Measurements from ENCODE around the gene IL17RE.

The IL17RE gene

GRCh38 chr3:9879830-9880549, 22.7 kb upstream of the IL17RE start, which contains the start of gene CIDEC:
Gene CIDEC (minus strand): TSS chr3:9880253. CDS start chr3:9878486, 1,767 bp downstream.
- DNase-seq (ENCODE audit: insufficient read length, low spot score) (no peak), FAIRE-seq (no peak)
- TF ChIP-seq PAX5 (IDR thresholded peaks at IDR 0.05; ENCODE audit: insufficient read depth, low read length, severe bottlenecking) (no peak), POU2F2 (IDR thresholded peaks at IDR 0.05; ENCODE audit: low read depth, low read length) (no peak), TAF1 (IDR thresholded peaks at IDR 0.05; ENCODE audit: low read depth, low read length) (no peak), POLR2AphosphoS5 (IDR thresholded peaks at IDR 0.05; ENCODE audit: low read depth, low read length) (no peak), SPI1 (IDR thresholded peaks at IDR 0.05; ENCODE audit: low read depth, low read length) (no peak)

- FAIRE-seq (no peak), DNase-seq (ENCODE audit: insufficient read length, low spot score) (no peak)
- TF ChIP-seq PAX5 (IDR thresholded peaks at IDR 0.05; ENCODE audit: insufficient read depth, low read length, severe bottlenecking) (no peak), POLR2A (IDR thresholded peaks at IDR 0.05; ENCODE audit: low read depth, low read length) (no peak), POLR2AphosphoS5 (IDR thresholded peaks at IDR 0.05; ENCODE audit: low read depth, low read length) (no peak), SPI1 (IDR thresholded peaks at IDR 0.05; ENCODE audit: low read depth, low read length) (no peak), POU2F2 (IDR thresholded peaks at IDR 0.05; ENCODE audit: low read depth, low read length) (no peak), TAF1 (IDR thresholded peaks at IDR 0.05; ENCODE audit: low read depth, low read length) (no peak)
These were observed 21.2 kb upstream of the IL17RE start for GRCh38 chr3:9881441-9881840.

GRCh38 chr3:9883706-9884554, 18.7 kb upstream of the IL17RE start:
- DNase-seq (ENCODE audit: insufficient read length, low spot score) = no peak
- no peak for FAIRE-seq
- TF ChIP-seq PAX5 (IDR thresholded peaks at IDR 0.05; ENCODE audit: insufficient read depth, low read length, severe bottlenecking) = no peak
- TF ChIP-seq POU2F2 (IDR thresholded peaks at IDR 0.05; ENCODE audit: low read depth, low read length) = no peak
- no peak for TF ChIP-seq SPI1 (IDR thresholded peaks at IDR 0.05; ENCODE audit: low read depth, low read length)
- TF ChIP-seq POLR2AphosphoS5 (IDR thresholded peaks at IDR 0.05; ENCODE audit: low read depth, low read length) = no peak
- TF ChIP-seq POLR2A (IDR thresholded peaks at IDR 0.05; ENCODE audit: low read depth, low read length) = no peak
- no peak for TF ChIP-seq TAF1 (IDR thresholded peaks at IDR 0.05; ENCODE audit: low read depth, low read length)

- DNase-seq (ENCODE audit: insufficient read length, low spot score) (no peak), FAIRE-seq (no peak)
- no peak for TF ChIP-seq TAF1 (IDR thresholded peaks at IDR 0.05; ENCODE audit: low read depth, low read length)
- no peak for TF ChIP-seq SPI1 (IDR thresholded peaks at IDR 0.05; ENCODE audit: low read depth, low read length)
- TF ChIP-seq POLR2A (IDR thresholded peaks at IDR 0.05; ENCODE audit: low read depth, low read length) = no peak
- TF ChIP-seq PAX5 (IDR thresholded peaks at IDR 0.05; ENCODE audit: insufficient read depth, low read length, severe bottlenecking) = no peak
- TF ChIP-seq POLR2AphosphoS5 (IDR thresholded peaks at IDR 0.05; ENCODE audit: low read depth, low read length) = no peak
These were observed 18.0 kb upstream of the IL17RE start for GRCh38 chr3:9884555-9885165.

- FAIRE-seq (no peak), DNase-seq (ENCODE audit: insufficient read length, low spot score) (no peak)
- TF ChIP-seq POLR2AphosphoS5 (IDR thresholded peaks at IDR 0.05; ENCODE audit: low read depth, low read length) (no peak), POU2F2 (IDR thresholded peaks at IDR 0.05; ENCODE audit: low read depth, low read length) (no peak), TAF1 (IDR thresholded peaks at IDR 0.05; ENCODE audit: low read depth, low read length) (no peak), POLR2A (IDR thresholded peaks at IDR 0.05; ENCODE audit: low read depth, low read length) (no peak), PAX5 (IDR thresholded peaks at IDR 0.05; ENCODE audit: insufficient read depth, low read length, severe bottlenecking) (no peak), SPI1 (IDR thresholded peaks at IDR 0.05; ENCODE audit: low read depth, low read length) (no peak)
These were observed 16.3 kb upstream of the IL17RE start for GRCh38 chr3:9886328-9886727.

- DNase-seq (ENCODE audit: insufficient read length, low spot score) = no peak
- TF ChIP-seq SPI1 (IDR thresholded peaks at IDR 0.05; ENCODE audit: low read depth, low read length) = peak; percentile 63
- TF ChIP-seq TAF1 (IDR thresholded peaks at IDR 0.05; ENCODE audit: low read depth, low read length) = no peak
- FAIRE-seq = no peak
These were observed 15.2 kb upstream of the IL17RE start for GRCh38 chr3:9887480-9887879.

- FAIRE-seq (no peak), DNase-seq (ENCODE audit: insufficient read length, low spot score) (no peak)
- TF ChIP-seq POU2F2 (IDR thresholded peaks at IDR 0.05; ENCODE audit: low read depth, low read length) = no peak
- TF ChIP-seq POLR2A (IDR thresholded peaks at IDR 0.05; ENCODE audit: low read depth, low read length) = no peak
- TF ChIP-seq TAF1 (IDR thresholded peaks at IDR 0.05; ENCODE audit: low read depth, low read length) = no peak
- TF ChIP-seq SPI1 (IDR thresholded peaks at IDR 0.05; ENCODE audit: low read depth, low read length) = no peak
- no peak for TF ChIP-seq PAX5 (IDR thresholded peaks at IDR 0.05; ENCODE audit: insufficient read depth, low read length, severe bottlenecking)
- TF ChIP-seq POLR2AphosphoS5 (IDR thresholded peaks at IDR 0.05; ENCODE audit: low read depth, low read length) = no peak
These were observed 14.1 kb upstream of the IL17RE start for GRCh38 chr3:9888540-9888939.

GRCh38 chr3:9889405-9889804, 13.2 kb upstream of the IL17RE start:
- no peak for FAIRE-seq
- TF ChIP-seq POLR2A (IDR thresholded peaks at IDR 0.05; ENCODE audit: low read depth, low read length) = no peak
- no peak for DNase-seq (ENCODE audit: insufficient read length, low spot score)

- FAIRE-seq (peak; percentile 81), DNase-seq (ENCODE audit: insufficient read length, low spot score) (peak; percentile 86)
- TF ChIP-seq POU2F2 (IDR thresholded peaks at IDR 0.05; ENCODE audit: low read depth, low read length) (peak; percentile 67; the same call in 1 of the 2 replicates), POLR2A (IDR thresholded peaks at IDR 0.05; ENCODE audit: low read depth, low read length) (peak; percentile 86), POLR2AphosphoS5 (IDR thresholded peaks at IDR 0.05; ENCODE audit: low read depth, low read length) (peak; percentile 90), PAX5 (IDR thresholded peaks at IDR 0.05; ENCODE audit: insufficient read depth, low read length, severe bottlenecking) (no peak), TAF1 (IDR thresholded peaks at IDR 0.05; ENCODE audit: low read depth, low read length) (peak; percentile 88)
These were observed 12.2 kb upstream of the IL17RE start, which contains the start of gene JAGN1 for GRCh38 chr3:9890249-9891071. Gene JAGN1 (plus strand): TSS chr3:9890610. CDS start chr3:9890723, 113 bp downstream.

Data from GM12891 (cell line).